Endodermal cell (in vitro differentiated cells): Measurements from ENCODE around the gene POSTN. TPM values are rescaled to one million over a fixed set of nuclear protein-coding genes. Genes with fewer than 3 reads are reported as not detected.

Experiments used
- DNase-seq: peaks from one replicate; pipeline ENCODE4 v3.0.0-alpha.2; 2017
- H3K27ac ChIP-seq: 2 replicates; pipeline ENCODE4 v1.5.1; 2013; ENCODE audit warnings: mild to moderate bottlenecking, low read depth, low read length, moderate library complexity
- H3K27me3 ChIP-seq: 2 replicates; pipeline ENCODE4 v1.6.1; 2013; ENCODE audit warnings: mild to moderate bottlenecking, low read length, moderate library complexity; ENCODE audit not compliant: insufficient read depth, control insufficient read depth, poor library complexity, severe bottlenecking
- H3K36me3 ChIP-seq: 2 replicates; pipeline ENCODE4 v1.7.0; 2013; ENCODE audit warnings: mild to moderate bottlenecking, low read length, moderate library complexity; ENCODE audit not compliant: control insufficient read depth, insufficient read depth
- H3K4me1 ChIP-seq: one replicate; pipeline ENCODE4 v1.7.0; 2013; ENCODE audit warnings: low read length; ENCODE audit not compliant: control insufficient read depth, insufficient read depth
- H3K4me3 ChIP-seq: 2 replicates; pipeline ENCODE4 v1.5.1; 2013; ENCODE audit warnings: mild to moderate bottlenecking, low read length, moderate library complexity
- H3K9ac ChIP-seq: 2 replicates; pipeline ENCODE4 v1.6.1; 2013; ENCODE audit warnings: mild to moderate bottlenecking, low read length, moderate library complexity; ENCODE audit not compliant: poor library complexity, severe bottlenecking; ENCODE audit errors: extremely low read depth
- H3K9me3 ChIP-seq: 2 replicates; pipeline ENCODE4 v1.6.1; 2013; ENCODE audit warnings: mild to moderate bottlenecking, low read length, moderate library complexity; ENCODE audit not compliant: control insufficient read depth
- H3K27ac Mint-ChIP-seq: 2 replicates; pipeline ENCODE4 v1.8.0; 2020; ENCODE audit warnings: mixed read lengths
- H3K27me3 Mint-ChIP-seq: 2 replicates; pipeline ENCODE4 v1.8.0; 2021; ENCODE audit warnings: mild to moderate bottlenecking, mixed read lengths; ENCODE audit not compliant: insufficient read depth
- H3K36me3 Mint-ChIP-seq: 2 replicates; pipeline ENCODE4 v1.8.0; 2020; ENCODE audit warnings: low read depth, mixed read lengths
- H3K4me1 Mint-ChIP-seq: 2 replicates; pipeline ENCODE4 v1.8.0; 2020; ENCODE audit warnings: mixed read lengths
- H3K4me3 Mint-ChIP-seq: 2 replicates; pipeline ENCODE4 v1.8.0; 2020; ENCODE audit warnings: mild to moderate bottlenecking, moderate library complexity, mixed read lengths
- H3K9me3 Mint-ChIP-seq: 2 replicates; pipeline ENCODE4 v1.8.0; 2020; ENCODE audit warnings: mild to moderate bottlenecking, mixed read lengths
- CTCF ChIP-seq: fragments of 200-600 bp; sonication (generic); conservative IDR thresholded peaks from 2 replicates; pipeline ENCODE4 v1.5.0; 2021; ENCODE audit warnings: antibody characterized with exemption, mild to moderate bottlenecking
- WGBS, 2 experiments: methylation state at CpG; one replicate each; pipeline versions ENCODE4 v1.1.5 to v1.1.7; 2013; ENCODE audit warnings: missing lambda C conversion rate in 2 of 2, mixed read lengths in 1 of 2; ENCODE audit not compliant: insufficient coverage in 1 of 2, insufficient read length in 1 of 2; 5-methylcytosine and 5-hydroxymethylcytosine counted together
- total RNA-seq, 2 donors: library from RNA; stranded (reverse); fragmentation: NEBNext Ultra II Directional in 1 of 2; extraction: Animal tissue kit (Norgen Biotek cat#: 25700) in 1 of 2; gene quantifications; 2 replicates in 1 of 2; 3 replicates in 1 of 2; pipeline ENCODE4 v1.2.1, GENCODE V29; 2021

POSTN gene
- total RNA-seq, 2 donors from 2014 or later = 0.66 to 1.4 TPM

GRCh38 chr13:37601648-37602440, 3.3 kb upstream of the POSTN start:
- Histone ChIP-seq H3K9me3 (no peaks in the 10 kb centered on the region), H3K36me3 (no peaks in the 10 kb centered on the region), H3K27ac (no peak overlapping the region), H3K27me3 (no peaks in the 10 kb centered on the region), H3K9ac (no peak overlapping the region), H3K4me3 (no peak overlapping the region), H3K4me1 (no peaks in the 10 kb centered on the region)
- no peak for TF ChIP-seq CTCF
- H3K36me3 Mint-ChIP-seq = no peaks in the 10 kb centered on the region
- H3K27me3 Mint-ChIP-seq = no peaks in the 10 kb centered on the region
- no peak for DNase-seq
- no peaks in the 10 kb centered on the region for H3K9me3 Mint-ChIP-seq
- 91 to 93% methylated on average over 3 of the region's 3 CpGs for WGBS, 2 experiments
- no peak overlapping the region for H3K27ac Mint-ChIP-seq
- no peak overlapping the region for H3K4me3 Mint-ChIP-seq
- peaks cover 18% of the 10 kb centered on the region for H3K4me1 Mint-ChIP-seq

GRCh38 chr13:37599519-37599918, 951 bp upstream of the POSTN start:
- Histone ChIP-seq H3K27ac (no peak overlapping the region), H3K36me3 (no peaks in the 10 kb centered on the region), H3K4me1 (no peaks in the 10 kb centered on the region), H3K9ac (no peak overlapping the region), H3K27me3 (no peaks in the 10 kb centered on the region), H3K9me3 (no peaks in the 10 kb centered on the region), H3K4me3 (no peak overlapping the region)
- Mint-ChIP-seq H3K36me3 (no peaks in the 10 kb centered on the region), H3K4me3 (no peak overlapping the region), H3K9me3 (no peaks in the 10 kb centered on the region), H3K27me3 (no peaks in the 10 kb centered on the region), H3K4me1 (peaks cover 18% of the 10 kb centered on the region), H3K27ac (no peak overlapping the region)
- no peak for TF ChIP-seq CTCF
- 87 to 100% methylated on average over 2 of the region's 2 CpGs for WGBS, 2 experiments
- no peak for DNase-seq

GRCh38 chr13:37597477-37598025, 1.0 kb downstream of the POSTN start:
- H3K27me3 ChIP-seq = no peaks in the 10 kb centered on the region
- no peak overlapping the region for H3K4me3 ChIP-seq
- Mint-ChIP-seq H3K36me3 (no peaks in the 10 kb centered on the region), H3K9me3 (no peaks in the 10 kb centered on the region), H3K27ac (no peak overlapping the region), H3K4me1 (peaks cover 18% of the 10 kb centered on the region), H3K4me3 (no peak overlapping the region), H3K27me3 (no peaks in the 10 kb centered on the region)
- H3K27ac ChIP-seq = no peak overlapping the region
- no peaks in the 10 kb centered on the region for H3K4me1 ChIP-seq
- no peak overlapping the region for H3K9ac ChIP-seq
- TF ChIP-seq CTCF = no peak
- H3K36me3 ChIP-seq = no peaks in the 10 kb centered on the region
- DNase-seq = no peak
- H3K9me3 ChIP-seq = no peaks in the 10 kb centered on the region
- WGBS, 2 experiments = 91% methylated on average over 2 of the region's 2 CpGs; no CpG with 5 or more reads in 1 of the 2 experiments
